Measurements from ENCODE around the gene TMTC3.

GRCh38 chr12:88187571-88187970 lies 45.5 kb downstream of the TMTC3 start:
- TF ChIP-seq, protein P1, sequence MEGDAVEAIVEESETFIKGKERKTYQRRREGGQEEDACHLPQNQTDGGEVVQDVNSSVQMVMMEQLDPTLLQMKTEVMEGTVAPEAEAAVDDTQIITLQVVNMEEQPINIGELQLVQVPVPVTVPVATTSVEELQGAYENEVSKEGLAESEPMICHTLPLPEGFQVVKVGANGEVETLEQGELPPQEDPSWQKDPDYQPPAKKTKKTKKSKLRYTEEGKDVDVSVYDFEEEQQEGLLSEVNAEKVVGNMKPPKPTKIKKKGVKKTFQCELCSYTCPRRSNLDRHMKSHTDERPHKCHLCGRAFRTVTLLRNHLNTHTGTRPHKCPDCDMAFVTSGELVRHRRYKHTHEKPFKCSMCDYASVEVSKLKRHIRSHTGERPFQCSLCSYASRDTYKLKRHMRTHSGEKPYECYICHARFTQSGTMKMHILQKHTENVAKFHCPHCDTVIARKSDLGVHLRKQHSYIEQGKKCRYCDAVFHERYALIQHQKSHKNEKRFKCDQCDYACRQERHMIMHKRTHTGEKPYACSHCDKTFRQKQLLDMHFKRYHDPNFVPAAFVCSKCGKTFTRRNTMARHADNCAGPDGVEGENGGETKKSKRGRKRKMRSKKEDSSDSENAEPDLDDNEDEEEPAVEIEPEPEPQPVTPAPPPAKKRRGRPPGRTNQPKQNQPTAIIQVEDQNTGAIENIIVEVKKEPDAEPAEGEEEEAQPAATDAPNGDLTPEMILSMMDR (IDR thresholded peaks at IDR 0.05) = no peak
- no peak for TF ChIP-seq POLR2A (IDR thresholded peaks at IDR 0.05)

All from lower leg skin (tissue), 3 donors.